AG04449 (cell line): ENCODE data around the gene PRKAR1B.

Experiments
- CTCF ChIA-PET: fragments of 350-600 bp; formaldehyde crosslinking; extraction: SDS; loops from one replicate; lab custom pipeline; 2021; ENCODE audit warnings: antibody characterized with exemption; lab: Yijun Ruan, JAX
- POLR2A ChIA-PET: fragments of 400-600, 350-600 bp; formaldehyde crosslinking; extraction: SDS; loops from one replicate; lab custom pipeline; 2020; ENCODE audit warnings: antibody characterized with exemption, inconsistent platforms; lab: Yijun Ruan, JAX
- DNase-seq: peaks from one replicate; pipeline ENCODE4 v3.0.0-alpha.2; 2010; ENCODE audit warnings: low read depth, low spot score
- H3K4me3 ChIP-seq: 2 replicates; pipeline ENCODE4 v1.5.1; 2011; ENCODE audit warnings: low read depth, mild to moderate bottlenecking, control low read depth, low read length
- TF ChIP-seq, protein P1 (sequence below): IDR thresholded peaks from one replicate; pipeline ENCODE4 v1.5.1; 2011; ENCODE audit warnings: mild to moderate bottlenecking, moderate library complexity, low read length, control low read depth, inconsistent platforms; ENCODE audit not compliant: insufficient read depth; ENCODE audit errors: missing control alignments

The PRKAR1B gene

GRCh38 chr7:673681-674453 lies 53.2 kb downstream of the PRKAR1B start:
- no peak overlapping the region for H3K4me3 ChIP-seq
- TF ChIP-seq, protein P1, sequence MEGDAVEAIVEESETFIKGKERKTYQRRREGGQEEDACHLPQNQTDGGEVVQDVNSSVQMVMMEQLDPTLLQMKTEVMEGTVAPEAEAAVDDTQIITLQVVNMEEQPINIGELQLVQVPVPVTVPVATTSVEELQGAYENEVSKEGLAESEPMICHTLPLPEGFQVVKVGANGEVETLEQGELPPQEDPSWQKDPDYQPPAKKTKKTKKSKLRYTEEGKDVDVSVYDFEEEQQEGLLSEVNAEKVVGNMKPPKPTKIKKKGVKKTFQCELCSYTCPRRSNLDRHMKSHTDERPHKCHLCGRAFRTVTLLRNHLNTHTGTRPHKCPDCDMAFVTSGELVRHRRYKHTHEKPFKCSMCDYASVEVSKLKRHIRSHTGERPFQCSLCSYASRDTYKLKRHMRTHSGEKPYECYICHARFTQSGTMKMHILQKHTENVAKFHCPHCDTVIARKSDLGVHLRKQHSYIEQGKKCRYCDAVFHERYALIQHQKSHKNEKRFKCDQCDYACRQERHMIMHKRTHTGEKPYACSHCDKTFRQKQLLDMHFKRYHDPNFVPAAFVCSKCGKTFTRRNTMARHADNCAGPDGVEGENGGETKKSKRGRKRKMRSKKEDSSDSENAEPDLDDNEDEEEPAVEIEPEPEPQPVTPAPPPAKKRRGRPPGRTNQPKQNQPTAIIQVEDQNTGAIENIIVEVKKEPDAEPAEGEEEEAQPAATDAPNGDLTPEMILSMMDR = no peak
- DNase-seq = no peak
- ChIA-PET CTCF (interaction anchor here (1.2 kb wide), 1 partner anchor 8 kb away, joined by 8 read pairs; no protein-coding TSS in a partner anchor), POLR2A (no interaction called here)

- no peak overlapping the region for H3K4me3 ChIP-seq
- TF ChIP-seq, protein P1 = no peak
- POLR2A ChIA-PET = no interaction called here
- CTCF ChIA-PET = no interaction called here
- no peak for DNase-seq
Observed at GRCh38 chr7:672891-673290, 54.2 kb downstream of the PRKAR1B start.

DNA sequence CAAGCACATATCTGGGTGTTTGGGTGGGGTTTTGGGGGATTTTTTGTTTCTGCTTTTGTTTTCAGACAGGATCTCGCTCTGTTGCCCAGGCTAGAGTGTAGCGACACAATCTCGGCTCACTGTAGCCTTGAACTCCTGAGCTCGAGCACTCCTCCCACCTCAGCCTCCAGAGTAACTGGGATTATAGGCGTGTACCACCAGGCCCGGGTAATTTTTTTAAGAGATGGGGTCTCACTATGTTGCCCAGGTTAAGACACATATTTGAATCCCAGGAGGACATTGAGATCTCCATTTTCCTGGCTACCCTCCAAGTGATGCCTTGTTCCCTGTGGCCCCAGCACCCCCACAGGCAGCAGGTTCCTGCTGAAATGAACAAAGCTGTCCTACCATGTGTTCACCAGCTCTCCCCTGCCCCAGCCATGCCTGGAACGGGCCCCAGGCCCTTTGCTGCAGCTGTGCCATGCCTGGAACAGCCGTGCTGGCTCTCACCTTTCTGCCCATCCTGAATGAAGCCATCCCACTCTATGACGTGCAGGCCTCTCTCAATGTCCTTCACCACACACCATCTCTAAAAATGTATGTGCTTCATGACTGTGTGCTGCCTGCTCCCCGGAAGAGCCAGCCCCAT lies 55.6 kb downstream of the PRKAR1B start:
- DNase-seq = no peak
- ChIA-PET POLR2A (no interaction called here), CTCF (interaction anchor here (1.6 kb wide), 1 partner anchor 338 kb away, joined by 3 read pairs; no protein-coding TSS in a partner anchor)
- TF ChIP-seq, protein P1 = no peak
- no peak overlapping the region for H3K4me3 ChIP-seq

GRCh38 chr7:670501-671390 lies 56.3 kb downstream of the PRKAR1B start:
- H3K4me3 ChIP-seq = no peak overlapping the region
- CTCF ChIA-PET = interaction anchor here (1.6 kb wide), 1 partner anchor 337 kb away, joined by 3 read pairs; no protein-coding TSS in a partner anchor
- TF ChIP-seq, protein P1 = no peak
- POLR2A ChIA-PET = no interaction called here
- no peak for DNase-seq

GRCh38 chr7:668958-669357 lies 58.1 kb downstream of the PRKAR1B start:
- ChIA-PET POLR2A (no interaction called here), CTCF (interaction anchor here (1.7 kb wide), 1 partner anchor 336 kb away, joined by 6 read pairs; no protein-coding TSS in a partner anchor)
- H3K4me3 ChIP-seq = no peak overlapping the region
- no peak for DNase-seq
- TF ChIP-seq, protein P1 = no peak
